GM19035 (cell line): Measurements from ENCODE around the gene HNRNPK.
"Not testable (repeated sequence)": the region's sequence is repeated elsewhere in the genome, so short reads cannot be mapped to it uniquely, and the experiment has no call there.

Source experiments
- ATAC-seq: cut with Tn5 transposase; IDR thresholded peaks from one replicate; pipeline ENCODE4 v1.9.1; 2021; ENCODE audit not compliant: unreplicated experiment

HNRNPK gene

GRCh38 chr9:83977196-83977595 is 2.8 kb downstream of the HNRNPK start:
- ATAC-seq: no peak

- no peak for ATAC-seq
Observed at GRCh38 chr9:83976372-83976771, 3.6 kb downstream of the HNRNPK start.

- ATAC-seq: no peak
Observed at GRCh38 chr9:83975300-83975699, 4.7 kb downstream of the HNRNPK start.

GRCh38 chr9:83972286-83972685 is 7.7 kb downstream of the HNRNPK start:
- ATAC-seq: no peak

GRCh38 chr9:83971485-83971884 is 8.5 kb downstream of the HNRNPK start:
- ATAC-seq: no peak

GRCh38 chr9:83969602-83970001 is 10.4 kb downstream of the HNRNPK start:
- ATAC-seq: no peak

- ATAC-seq: no peak
Observed at GRCh38 chr9:83967073-83967472, 12.9 kb downstream of the HNRNPK start.

GRCh38 chr9:83966209-83966582 is 13.8 kb downstream of the HNRNPK start:
- ATAC-seq: no peak

GRCh38 chr9:83965350-83966208 is 14.4 kb downstream of the HNRNPK start:
- no peak for ATAC-seq

GRCh38 chr9:83964973-83965349 is 15.1 kb downstream of the HNRNPK start:
- ATAC-seq: no peak

- no peak for ATAC-seq
Observed at GRCh38 chr9:83962165-83962564, 17.9 kb downstream of the HNRNPK start.

- ATAC-seq: no peak
Observed at GRCh38 chr9:83960991-83961390, 19.0 kb downstream of the HNRNPK start.

- ATAC-seq: no peak
Observed at GRCh38 chr9:83959061-83959460, 21.0 kb downstream of the HNRNPK start.

GRCh38 chr9:83957248-83957513 is 22.8 kb downstream of the HNRNPK start:
- ATAC-seq: no peak

GRCh38 chr9:83956436-83957247 is 23.4 kb downstream of the HNRNPK start:
- peak; percentile 83 for ATAC-seq

- peak; percentile 63 for ATAC-seq
Observed at GRCh38 chr9:83956086-83956435, 24.0 kb downstream of the HNRNPK start.

- not testable (repeated sequence) for ATAC-seq
Observed at GRCh38 chr9:83948096-83948495, 31.9 kb downstream of the HNRNPK start.

- no peak for ATAC-seq
Observed at GRCh38 chr9:83940590-83941303, 39.3 kb downstream of the HNRNPK start.

GRCh38 chr9:83937861-83938455 is 42.1 kb downstream of the HNRNPK start:
- no peak for ATAC-seq

- no peak for ATAC-seq
Observed at GRCh38 chr9:83936523-83936922, 43.5 kb downstream of the HNRNPK start.

GRCh38 chr9:83935276-83935935 is 44.6 kb downstream of the HNRNPK start:
- ATAC-seq: no peak
